Peyer's patch (tissue), 4 donors: Measurements from ENCODE around the gene NOS1AP. TPM values are rescaled to one million over a fixed set of nuclear protein-coding genes. Genes with fewer than 3 reads are reported as not detected.

Experiments used
- DNase-seq, 3 donors: peaks; one replicate each; pipeline ENCODE4 v3.0.0-alpha.2; 2017 to 2019
- H3K27ac ChIP-seq, 4 donors: fragments of 200-600 bp; sonication (generic); one replicate each; pipeline ENCODE4 v1.5.1; 2016 to 2019
- H3K27me3 ChIP-seq, 2 donors: fragments of 200-600 bp; sonication (generic); one replicate each; pipeline ENCODE4 v1.5.1; 2019
- H3K36me3 ChIP-seq, 3 donors: fragments of 200-600 bp; sonication (generic); one replicate each; pipeline ENCODE4 v1.5.1; 2016 to 2019
- H3K4me1 ChIP-seq, 4 donors: fragments of 200-600 bp; sonication (generic); one replicate each; pipeline ENCODE4 v1.5.1; 2016 to 2019
- H3K4me3 ChIP-seq, 4 donors: fragments of 200-600 bp; sonication (generic); 1 replicate in 3 of 4; 2 replicates in 1 of 4; pipeline ENCODE4 v1.5.1; 2016 to 2019; ENCODE audit warnings: mild to moderate bottlenecking in 1 of 4
- H3K9me3 ChIP-seq, 4 donors: fragments of 200-600 bp; sonication (generic); one replicate each; pipeline ENCODE4 v1.5.1; 2016 to 2019; ENCODE audit warnings: mild to moderate bottlenecking in 1 of 4
- POLR2A ChIP-seq, 2 donors: fragments of 450-650 bp; IDR thresholded peaks; one replicate each; pipeline ENCODE4 v1.5.1; 2017; ENCODE audit warnings: antibody characterized with exemption in 2 of 2, mild to moderate bottlenecking in 2 of 2, moderate library complexity in 2 of 2
- total RNA-seq, 4 donors: library from RNA; depleted of rRNA; stranded (reverse); fragments of >200 nt; gene quantifications; one replicate each; pipeline ENCODE4 v1.1.0, GENCODE V29; 2016
- TF ChIP-seq, protein P1 (sequence below), 6 experiments: fragments of 450-650 bp in 4 of 6; fragments of 200-600 bp in 2 of 6; sonication (generic) in 1 of 6; IDR thresholded peaks; one replicate each; pipeline ENCODE4 v1.5.1; 2017 to 2019; ENCODE audit warnings: antibody characterized with exemption in 6 of 6, mild to moderate bottlenecking in 3 of 6, moderate library complexity in 1 of 6

Gene NOS1AP
- total RNA-seq, 4 donors from 2014 or later: 6.3 to 18.5 (median 11.9) TPM

- Histone ChIP-seq H3K27ac (peak overlapping the region in 2 of 4 donors; percentile 19 to 64), H3K36me3 (no peaks in the 10 kb centered on the region), H3K9me3 (no peaks in the 10 kb centered on the region), H3K4me1 (peaks cover 0 to 12% (median 2%) of the 10 kb centered on the region in 4 donors), H3K27me3 (no peaks in the 10 kb centered on the region), H3K4me3 (no peak overlapping the region)
- TF ChIP-seq POLR2A (IDR thresholded peaks at IDR 0.05): no peak
- TF ChIP-seq, protein P1, sequence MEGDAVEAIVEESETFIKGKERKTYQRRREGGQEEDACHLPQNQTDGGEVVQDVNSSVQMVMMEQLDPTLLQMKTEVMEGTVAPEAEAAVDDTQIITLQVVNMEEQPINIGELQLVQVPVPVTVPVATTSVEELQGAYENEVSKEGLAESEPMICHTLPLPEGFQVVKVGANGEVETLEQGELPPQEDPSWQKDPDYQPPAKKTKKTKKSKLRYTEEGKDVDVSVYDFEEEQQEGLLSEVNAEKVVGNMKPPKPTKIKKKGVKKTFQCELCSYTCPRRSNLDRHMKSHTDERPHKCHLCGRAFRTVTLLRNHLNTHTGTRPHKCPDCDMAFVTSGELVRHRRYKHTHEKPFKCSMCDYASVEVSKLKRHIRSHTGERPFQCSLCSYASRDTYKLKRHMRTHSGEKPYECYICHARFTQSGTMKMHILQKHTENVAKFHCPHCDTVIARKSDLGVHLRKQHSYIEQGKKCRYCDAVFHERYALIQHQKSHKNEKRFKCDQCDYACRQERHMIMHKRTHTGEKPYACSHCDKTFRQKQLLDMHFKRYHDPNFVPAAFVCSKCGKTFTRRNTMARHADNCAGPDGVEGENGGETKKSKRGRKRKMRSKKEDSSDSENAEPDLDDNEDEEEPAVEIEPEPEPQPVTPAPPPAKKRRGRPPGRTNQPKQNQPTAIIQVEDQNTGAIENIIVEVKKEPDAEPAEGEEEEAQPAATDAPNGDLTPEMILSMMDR (IDR thresholded peaks at IDR 0.05): no peak
- peak in 1 of 3 donors; percentile 59 for DNase-seq
Observed at GRCh38 chr1:162159515-162159914, 90.0 kb downstream of the NOS1AP start.

- H3K27ac ChIP-seq: no peak overlapping the region
- H3K27me3 ChIP-seq: no peaks in the 10 kb centered on the region
- H3K36me3 ChIP-seq: no peaks in the 10 kb centered on the region
- no peaks in the 10 kb centered on the region for H3K9me3 ChIP-seq
- H3K4me1 ChIP-seq: peaks cover 0 to 12% (median 2%) of the 10 kb centered on the region in 4 donors
- TF ChIP-seq, protein P1 (IDR thresholded peaks at IDR 0.05): no peak
- no peak for TF ChIP-seq POLR2A (IDR thresholded peaks at IDR 0.05)
- H3K4me3 ChIP-seq: no peak overlapping the region
- DNase-seq: no peak
Observed at GRCh38 chr1:162161916-162162550, 92.5 kb downstream of the NOS1AP start.

DNA sequence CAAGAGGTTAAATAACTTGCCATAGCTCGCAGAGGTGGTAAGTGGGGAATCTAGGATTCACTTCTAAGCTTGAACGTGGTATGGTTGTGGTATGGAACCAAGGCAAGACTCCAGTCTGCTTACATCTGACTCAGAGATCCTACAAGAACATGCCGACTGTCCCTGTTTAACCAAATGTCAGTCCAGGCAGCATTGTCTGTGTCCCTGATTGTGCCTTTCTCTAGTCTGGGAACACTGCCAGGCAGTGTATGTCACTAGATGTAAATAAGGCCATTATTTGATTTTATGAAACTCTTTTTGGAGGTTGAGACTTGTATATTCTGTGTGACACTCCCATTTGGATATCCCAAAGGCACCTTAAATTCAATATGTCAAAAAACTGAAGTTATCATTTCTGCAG, 96.0 kb downstream of the NOS1AP start:
- no peaks in the 10 kb centered on the region for H3K36me3 ChIP-seq
- TF ChIP-seq, protein P1 (IDR thresholded peaks at IDR 0.05): no peak
- no peak for TF ChIP-seq POLR2A (IDR thresholded peaks at IDR 0.05)
- H3K9me3 ChIP-seq: no peaks in the 10 kb centered on the region
- no peak for DNase-seq
- H3K27me3 ChIP-seq: no peaks in the 10 kb centered on the region
- H3K4me3 ChIP-seq: no peak overlapping the region
- no peaks in the 10 kb centered on the region for H3K4me1 ChIP-seq
- no peak overlapping the region for H3K27ac ChIP-seq

DNA sequence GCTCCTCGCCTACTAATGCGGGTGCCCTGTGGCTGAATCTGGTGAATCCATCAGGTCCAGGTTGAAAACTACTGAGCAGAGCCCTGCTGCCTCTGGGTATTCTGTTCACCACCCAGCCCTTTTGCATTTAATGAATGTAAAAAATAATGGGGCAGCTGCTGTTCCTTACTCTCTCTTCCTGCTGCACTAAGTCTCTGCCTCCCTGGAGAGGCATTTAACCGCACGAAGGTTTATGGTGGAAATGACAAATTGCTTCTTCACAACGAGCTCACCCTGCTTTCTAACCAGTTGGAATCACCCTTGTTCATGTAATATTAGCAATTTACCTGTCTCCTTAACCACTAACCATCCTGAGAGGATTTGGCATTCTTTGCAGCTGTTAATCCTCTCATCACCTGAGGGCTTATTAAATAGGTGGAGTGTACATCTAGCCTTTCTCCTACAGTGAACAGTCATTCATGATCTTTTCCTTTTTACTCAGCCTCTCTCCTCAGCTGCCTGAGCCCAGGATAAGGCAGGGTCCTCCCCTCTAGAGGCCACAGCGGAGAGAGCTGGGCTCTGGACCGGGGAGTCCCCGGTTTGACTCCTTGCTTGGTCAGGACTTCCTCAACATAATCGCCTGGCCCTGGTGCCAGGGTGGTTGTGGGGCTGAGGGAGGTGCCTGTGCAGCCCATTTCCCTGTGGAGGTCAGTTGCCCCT, 97.6 kb downstream of the NOS1AP start:
- H3K27me3 ChIP-seq: no peaks in the 10 kb centered on the region

GRCh38 chr1:162168261-162168660, 98.8 kb downstream of the NOS1AP start:
- no peaks in the 10 kb centered on the region for H3K9me3 ChIP-seq
- TF ChIP-seq, protein P1 (IDR thresholded peaks at IDR 0.05): no peak
- no peak for TF ChIP-seq POLR2A (IDR thresholded peaks at IDR 0.05)
- no peak overlapping the region for H3K27ac ChIP-seq
- no peaks in the 10 kb centered on the region for H3K27me3 ChIP-seq
- H3K4me3 ChIP-seq: no peak overlapping the region
- no peaks in the 10 kb centered on the region for H3K4me1 ChIP-seq
- no peak for DNase-seq
- H3K36me3 ChIP-seq: no peaks in the 10 kb centered on the region

More for the DNA sequence above, 97.6 kb downstream of the NOS1AP start:
- no peaks in the 10 kb centered on the region for H3K36me3 ChIP-seq
- TF ChIP-seq, protein P1 (IDR thresholded peaks at IDR 0.05): no peak
- no peak for TF ChIP-seq POLR2A (IDR thresholded peaks at IDR 0.05)
- no peak overlapping the region for H3K4me3 ChIP-seq
- H3K4me1 ChIP-seq: no peaks in the 10 kb centered on the region
- DNase-seq: no peak
- H3K27ac ChIP-seq: no peak overlapping the region
- H3K9me3 ChIP-seq: no peaks in the 10 kb centered on the region
